Cardiac muscle cell (in vitro differentiated cells and primary cell): ENCODE measurements around the gene CPNE8. TPM values are rescaled to one million over a fixed set of nuclear protein-coding genes. Genes with fewer than 3 reads are reported as not detected.

Source experiments
- DNase-seq, 2 donors: peaks; one replicate each; pipeline versions ENCODE4 v3.0.0 to v3.0.0-alpha.2; 2010 to 2017; ENCODE audit warnings: low read depth in 1 of 2, low spot score in 1 of 2
- H3K27ac ChIP-seq: fragments of 200-600 bp; sonication (generic); 2 replicates; pipeline ENCODE4 v1.5.1; 2016
- H3K27me3 ChIP-seq: fragments of 200-600 bp; sonication (generic); 2 replicates; pipeline ENCODE4 v1.6.0; 2016; ENCODE audit warnings: control low read depth
- H3K36me3 ChIP-seq: fragments of 200-600 bp; sonication (generic); 2 replicates; pipeline ENCODE4 v1.5.1; 2016; ENCODE audit warnings: control low read depth
- H3K4me1 ChIP-seq: fragments of 200-600 bp; sonication (generic); 2 replicates; pipeline ENCODE4 v1.8.1; 2017; ENCODE audit warnings: low read depth, mild to moderate bottlenecking, mixed run types
- H3K4me3 ChIP-seq: fragments of 200-600 bp; sonication (generic); 2 replicates; pipeline ENCODE4 v1.5.1; 2016; ENCODE audit warnings: mild to moderate bottlenecking
- H3K9me3 ChIP-seq: fragments of 200-600 bp; sonication (generic); 2 replicates; pipeline ENCODE4 v1.5.1; 2017; ENCODE audit warnings: low read depth, mild to moderate bottlenecking, control low read depth
- polyA plus RNA-seq: library from polyadenylated mRNA; unstranded; fragments of >200 nt; fragmentation: Nextera tagmentation; extraction: Ambion mirVana; gene quantifications from 2 replicates; pipeline ENCODE4 v1.2.1, GENCODE V29; 2016
- total RNA-seq: library from RNA; depleted of rRNA; stranded (reverse); fragments of >200 nt; gene quantifications from 2 replicates; pipeline ENCODE4 v1.2.3, GENCODE V29; 2016
- TF ChIP-seq, protein P1 (sequence below): IDR thresholded peaks from 2 replicates; pipeline ENCODE4 v1.5.1; 2012; ENCODE audit warnings: low read depth, mild to moderate bottlenecking, low read length

CPNE8 gene
- total and polyA plus RNA-seq, 2 experiments from 2014 or later, result 0.12 to 0.60 TPM

DNA sequence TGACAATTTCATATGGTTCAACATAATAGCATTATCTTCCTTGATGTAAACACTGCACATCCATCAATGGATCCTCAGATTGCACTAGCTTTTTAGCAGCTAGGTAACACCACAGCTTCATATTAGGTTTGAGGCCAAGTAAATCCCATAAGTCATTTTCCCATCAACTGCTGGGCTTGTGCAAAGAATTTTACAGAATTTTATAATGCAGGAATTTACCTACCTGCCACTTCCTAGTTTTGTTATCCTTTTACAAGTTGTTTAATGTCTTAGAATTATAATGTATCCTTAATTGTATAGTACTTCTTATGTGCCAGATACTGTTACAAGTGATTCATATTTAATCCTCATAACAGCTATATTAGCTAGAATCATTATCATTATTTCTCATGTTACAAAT lies 36.4 kb downstream of the CPNE8 start:
- no peak overlapping the region for H3K27ac ChIP-seq
- H3K27me3 ChIP-seq, result no peaks in the 10 kb centered on the region
- no peak for DNase-seq
- H3K36me3 ChIP-seq, result no peaks in the 10 kb centered on the region
- H3K4me3 ChIP-seq, result no peak overlapping the region
- H3K4me1 ChIP-seq, result no peaks in the 10 kb centered on the region
- TF ChIP-seq, protein P1, sequence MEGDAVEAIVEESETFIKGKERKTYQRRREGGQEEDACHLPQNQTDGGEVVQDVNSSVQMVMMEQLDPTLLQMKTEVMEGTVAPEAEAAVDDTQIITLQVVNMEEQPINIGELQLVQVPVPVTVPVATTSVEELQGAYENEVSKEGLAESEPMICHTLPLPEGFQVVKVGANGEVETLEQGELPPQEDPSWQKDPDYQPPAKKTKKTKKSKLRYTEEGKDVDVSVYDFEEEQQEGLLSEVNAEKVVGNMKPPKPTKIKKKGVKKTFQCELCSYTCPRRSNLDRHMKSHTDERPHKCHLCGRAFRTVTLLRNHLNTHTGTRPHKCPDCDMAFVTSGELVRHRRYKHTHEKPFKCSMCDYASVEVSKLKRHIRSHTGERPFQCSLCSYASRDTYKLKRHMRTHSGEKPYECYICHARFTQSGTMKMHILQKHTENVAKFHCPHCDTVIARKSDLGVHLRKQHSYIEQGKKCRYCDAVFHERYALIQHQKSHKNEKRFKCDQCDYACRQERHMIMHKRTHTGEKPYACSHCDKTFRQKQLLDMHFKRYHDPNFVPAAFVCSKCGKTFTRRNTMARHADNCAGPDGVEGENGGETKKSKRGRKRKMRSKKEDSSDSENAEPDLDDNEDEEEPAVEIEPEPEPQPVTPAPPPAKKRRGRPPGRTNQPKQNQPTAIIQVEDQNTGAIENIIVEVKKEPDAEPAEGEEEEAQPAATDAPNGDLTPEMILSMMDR, result no peak
- no peaks in the 10 kb centered on the region for H3K9me3 ChIP-seq

DNA sequence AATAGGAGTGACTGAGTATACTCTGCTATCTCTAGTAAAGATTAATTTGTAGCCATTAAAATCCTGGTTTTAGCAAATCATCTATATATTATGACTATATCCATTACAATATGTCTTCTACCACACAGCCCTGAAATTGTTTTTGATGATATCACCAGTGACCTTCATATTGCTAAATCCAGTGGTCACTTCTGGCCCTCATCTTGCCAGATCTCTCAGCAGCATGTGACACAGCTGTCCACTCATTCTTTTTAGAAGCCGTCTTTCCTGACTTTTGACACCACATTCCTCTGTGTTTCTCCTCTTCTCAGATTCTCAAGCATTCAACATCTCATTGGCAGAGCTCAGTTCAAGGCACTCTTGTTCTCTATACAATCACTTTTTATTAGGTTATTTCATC lies 54.9 kb downstream of the CPNE8 start:
- H3K27me3 ChIP-seq, result no peaks in the 10 kb centered on the region
- H3K27ac ChIP-seq, result no peak overlapping the region
- no peaks in the 10 kb centered on the region for H3K36me3 ChIP-seq
- DNase-seq, result peak in 1 of 2 donors; percentile 44
- H3K4me3 ChIP-seq, result no peak overlapping the region
- no peaks in the 10 kb centered on the region for H3K9me3 ChIP-seq
- no peaks in the 10 kb centered on the region for H3K4me1 ChIP-seq
- TF ChIP-seq, protein P1, result no peak

DNA sequence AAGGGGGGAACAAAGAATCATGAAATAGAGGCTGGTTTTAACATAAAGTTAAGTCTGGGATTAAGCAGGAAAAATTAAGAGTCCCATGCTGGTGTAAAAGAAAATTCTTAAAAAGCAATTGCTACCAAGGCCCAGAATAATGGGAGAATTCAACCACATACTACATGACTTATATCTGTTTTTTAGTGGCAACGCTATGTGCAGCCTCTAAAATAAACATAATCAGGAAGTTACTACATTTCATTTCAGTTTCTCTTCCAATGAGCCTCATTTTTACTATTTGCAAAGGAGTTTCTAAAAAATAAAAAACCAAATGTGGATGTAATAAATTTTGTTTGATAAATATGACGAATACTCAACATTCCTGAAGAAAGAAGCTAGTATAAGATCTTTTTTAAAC lies 58.1 kb downstream of the CPNE8 start:
- TF ChIP-seq, protein P1, result no peak

DNA sequence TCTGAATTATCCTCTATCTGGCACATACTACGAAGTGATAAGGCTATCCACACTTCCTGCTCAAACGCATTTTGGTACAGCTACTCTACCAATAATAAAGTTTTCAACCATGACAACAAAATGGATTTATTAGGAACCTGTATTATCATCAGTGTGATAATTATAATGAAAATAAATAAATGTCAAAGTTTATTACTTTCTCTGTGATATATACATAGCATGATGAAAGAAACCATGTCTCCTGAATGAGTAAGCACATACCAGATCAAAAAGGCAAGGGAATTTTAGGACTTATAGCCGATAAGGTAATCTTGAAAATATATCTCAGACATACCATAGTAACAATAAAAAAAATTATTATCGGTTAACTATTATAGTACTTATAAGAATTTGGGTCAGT lies 61.1 kb downstream of the CPNE8 start:
- H3K4me1 ChIP-seq, result no peaks in the 10 kb centered on the region
- TF ChIP-seq, protein P1, result no peak
- no peaks in the 10 kb centered on the region for H3K27me3 ChIP-seq
- H3K4me3 ChIP-seq, result no peak overlapping the region
- H3K9me3 ChIP-seq, result no peaks in the 10 kb centered on the region
- DNase-seq, result no peak
- H3K36me3 ChIP-seq, result no peaks in the 10 kb centered on the region
- no peak overlapping the region for H3K27ac ChIP-seq

More for the DNA sequence above, 58.1 kb downstream of the CPNE8 start:
- no peak for DNase-seq
- Histone ChIP-seq H3K9me3 (no peaks in the 10 kb centered on the region), H3K27ac (no peak overlapping the region), H3K27me3 (no peaks in the 10 kb centered on the region), H3K4me3 (no peak overlapping the region), H3K4me1 (no peaks in the 10 kb centered on the region), H3K36me3 (no peaks in the 10 kb centered on the region)

DNA sequence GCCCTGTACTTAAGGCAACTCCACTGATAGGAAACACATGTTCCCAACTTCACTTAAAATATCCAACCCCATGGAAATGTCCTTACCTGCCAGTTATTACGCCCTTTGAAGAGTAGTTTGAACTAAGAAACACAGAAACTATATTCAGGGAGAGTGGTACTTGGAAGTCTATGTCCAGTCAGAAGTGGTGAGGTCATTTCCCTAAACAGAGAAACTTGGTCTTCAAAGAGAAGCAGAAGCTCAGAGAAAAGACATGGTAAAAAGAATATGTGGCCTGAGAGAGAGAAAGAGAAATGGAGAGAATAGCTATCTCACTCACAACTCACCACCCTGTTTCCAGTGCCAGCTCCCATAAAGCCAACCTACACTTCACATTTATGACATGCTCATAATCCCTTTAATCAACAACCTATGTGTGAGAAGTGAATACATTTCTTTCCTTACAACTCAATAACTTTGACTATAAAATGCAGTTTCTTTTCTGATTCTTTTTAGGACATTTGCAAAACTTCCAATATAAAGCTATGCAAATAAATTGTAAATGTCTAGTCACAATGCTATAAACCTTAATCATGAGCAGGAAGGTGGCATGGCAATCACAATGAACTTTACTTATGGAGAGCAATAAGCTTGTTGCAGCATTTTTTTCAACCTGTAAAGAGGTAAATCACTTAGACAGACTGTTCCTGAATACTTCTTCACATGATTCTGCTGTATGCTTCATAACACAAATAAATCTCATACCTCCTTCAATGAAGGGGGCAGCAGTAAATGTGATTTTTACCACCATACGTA lies 67.1 kb downstream of the CPNE8 start:
- Histone ChIP-seq H3K4me1 (no peaks in the 10 kb centered on the region), H3K36me3 (no peaks in the 10 kb centered on the region), H3K9me3 (no peaks in the 10 kb centered on the region), H3K4me3 (no peak overlapping the region), H3K27ac (no peak overlapping the region), H3K27me3 (no peaks in the 10 kb centered on the region)
- no peak for DNase-seq
- TF ChIP-seq, protein P1, result no peak
